H1 (cell line): ENCODE measurements around the gene DICER1. TPM values are rescaled to one million over a fixed set of nuclear protein-coding genes. Genes with fewer than 3 reads are reported as not detected.

Experiments
- CTCF ChIA-PET: fragments of 300-600 bp; sonication (Branson Sonifier 250); formaldehyde crosslinking; loops from one replicate; lab custom pipeline; 2021; ENCODE audit not compliant: partially characterized antibody; lab: Charles Lee
- POLR2A ChIA-PET: fragments of 300-600 bp; sonication (Branson Sonifier 250); formaldehyde crosslinking; loops from one replicate; lab custom pipeline; 2021; ENCODE audit warnings: inconsistent platforms; ENCODE audit not compliant: partially characterized antibody; lab: Charles Lee
- DNase-seq, 2 experiments: peaks; one replicate each; pipeline versions ENCODE4 v3.0.0 to v3.0.0-alpha.2; 2010 to 2022; ENCODE audit warnings: low spot score in 2 of 2, low read depth in 1 of 2, mixed read lengths in 1 of 2
- FAIRE-seq: peaks from 2 replicates; lab custom pipeline; 2011; peaks lifted over from hg19 to GRCh38; lab: Jason Lieb, UNC
- H2AFZ ChIP-seq: 2 replicates; pipeline ENCODE4 v1.8.1; 2012; ENCODE audit warnings: low read length, inconsistent platforms
- H2AK5ac ChIP-seq: 2 replicates; pipeline ENCODE4 v1.6.1; 2013; ENCODE audit warnings: low read depth, low read length
- H2BK120ac ChIP-seq: replicated peaks from 2 replicates; pipeline ENCODE3; 2013; ENCODE audit warnings: low read depth, low read length, inconsistent platforms
- H2BK12ac ChIP-seq: 2 replicates; pipeline ENCODE4 v1.6.1; 2013; ENCODE audit warnings: low read depth, low read length
- H2BK15ac ChIP-seq: 2 replicates; pipeline ENCODE4 v1.6.1; 2013; ENCODE audit warnings: low read length
- H2BK20ac ChIP-seq: 2 replicates; pipeline ENCODE4 v1.6.1; 2013; ENCODE audit warnings: low read length
- H2BK5ac ChIP-seq: 2 replicates; pipeline ENCODE4 v1.6.1; 2013; ENCODE audit warnings: low read depth, low read length
- H3K14ac ChIP-seq: 2 replicates; pipeline ENCODE4 v1.6.1; 2013; ENCODE audit warnings: inconsistent platforms; ENCODE audit not compliant: insufficient read length
- H3K18ac ChIP-seq: 2 replicates; pipeline ENCODE4 v1.6.1; 2013; ENCODE audit warnings: low read length; ENCODE audit errors: extremely low read depth
- H3K23ac ChIP-seq: 2 replicates; pipeline ENCODE4 v1.6.1; 2013; ENCODE audit warnings: inconsistent platforms; ENCODE audit not compliant: insufficient read length
- H3K23me2 ChIP-seq: 2 replicates; pipeline ENCODE4 v1.6.1; 2013; ENCODE audit warnings: low read depth, low read length
- H3K27ac ChIP-seq: 2 replicates; pipeline ENCODE4 v1.6.1; 2011; ENCODE audit warnings: low read depth, low read length, inconsistent platforms
- H3K27me3 ChIP-seq, 4 experiments: replicated peaks in 1 of 4; 1 replicate in 1 of 4; 2 replicates in 3 of 4; pipeline versions ENCODE4 v1.6.1 to v1.8.1; 2011 to 2013; ENCODE audit warnings: low read length in 3 of 4, mild to moderate bottlenecking in 3 of 4, inconsistent platforms in 2 of 4, mixed read lengths in 2 of 4, moderate library complexity in 1 of 4; ENCODE audit not compliant: control insufficient read depth in 3 of 4, insufficient read depth in 3 of 4; ENCODE audit errors: extremely low read depth in 1 of 4
- H3K36me3 ChIP-seq, 4 experiments: 2 replicates each; pipeline versions ENCODE4 v1.6.1 to v1.8.1; 2011 to 2013; ENCODE audit warnings: mild to moderate bottlenecking in 4 of 4, low read length in 3 of 4, moderate library complexity in 2 of 4, control low read depth in 1 of 4, inconsistent platforms in 1 of 4; ENCODE audit not compliant: insufficient read depth in 4 of 4, control insufficient read depth in 2 of 4
- H3K4ac ChIP-seq: replicated peaks from 2 replicates; pipeline ENCODE3; 2013; ENCODE audit warnings: low read length, low read depth, mixed read lengths, inconsistent platforms; ENCODE audit not compliant: insufficient read length
- H3K4me1 ChIP-seq, 4 experiments: replicated peaks in 1 of 4; 1 replicate in 1 of 4; 2 replicates in 3 of 4; pipeline versions ENCODE4 v1.6.1 to v1.8.1; 2011 to 2013; ENCODE audit warnings: low read length in 3 of 4, inconsistent platforms in 2 of 4, mixed read lengths in 1 of 4; ENCODE audit not compliant: insufficient read depth in 4 of 4, control insufficient read depth in 3 of 4
- H3K4me2 ChIP-seq, 2 experiments: 2 replicates each; pipeline versions ENCODE4 v1.6.1 to v1.8.1; 2011 to 2013; ENCODE audit warnings: low read depth in 2 of 2, low read length in 2 of 2, control low read depth in 1 of 2, inconsistent platforms in 1 of 2, mild to moderate bottlenecking in 1 of 2; ENCODE audit not compliant: insufficient read depth in 1 of 2
- H3K4me3 ChIP-seq, 4 experiments: fragments of 200-600, 300-600 bp in 1 of 4; sonication (generic), shearing (Covaris generic), sonication (Bioruptor Twin) in 1 of 4; 2 replicates each; pipeline versions ENCODE4 v1.5.1 to v1.8.1; 2011 to 2016; ENCODE audit warnings: low read length in 4 of 4, low read depth in 3 of 4, control low read depth in 2 of 4, inconsistent platforms in 2 of 4, mild to moderate bottlenecking in 2 of 4, mixed read lengths in 1 of 4, moderate library complexity in 1 of 4; ENCODE audit not compliant: insufficient read depth in 2 of 4; ENCODE audit errors: extremely low read depth in 1 of 4
- H3K56ac ChIP-seq: replicated peaks from 2 replicates; pipeline ENCODE3; 2013; ENCODE audit warnings: low read depth, mild to moderate bottlenecking, mixed read lengths, low read length, inconsistent platforms; ENCODE audit not compliant: insufficient read length
- H3K79me1 ChIP-seq: 2 replicates; pipeline ENCODE4 v1.6.1; 2013; ENCODE audit warnings: low read depth, low read length, control low read depth
- H3K79me2 ChIP-seq, 2 experiments: 2 replicates each; pipeline versions ENCODE4 v1.6.1 to v1.8.1; 2012 to 2013; ENCODE audit warnings: low read length in 2 of 2, mild to moderate bottlenecking in 2 of 2, inconsistent platforms in 1 of 2; ENCODE audit not compliant: insufficient read depth in 2 of 2, control insufficient read depth in 1 of 2
- H3K9ac ChIP-seq, 4 experiments: replicated peaks in 1 of 4; 1 replicate in 1 of 4; 2 replicates in 3 of 4; pipeline versions ENCODE4 v1.6.1 to v1.8.1; 2011 to 2013; ENCODE audit warnings: low read depth in 3 of 4, low read length in 3 of 4, control low read depth in 2 of 4, mild to moderate bottlenecking in 2 of 4, moderate library complexity in 2 of 4, inconsistent platforms in 1 of 4; ENCODE audit errors: extremely low read depth in 1 of 4
- H3K9me3 ChIP-seq, 2 experiments: 2 replicates each; pipeline versions ENCODE4 v1.6.1 to v1.8.1; 2012 to 2013; ENCODE audit warnings: mild to moderate bottlenecking in 2 of 2, moderate library complexity in 2 of 2, control low read depth in 1 of 2, inconsistent platforms in 1 of 2, low read depth in 1 of 2, low read length in 1 of 2, mixed read lengths in 1 of 2; ENCODE audit not compliant: insufficient read depth in 2 of 2
- H4K20me1 ChIP-seq, 2 experiments: replicated peaks in 1 of 2; 2 replicates each; pipeline versions ENCODE3 to v1.8.1; 2011 to 2013; ENCODE audit warnings: inconsistent platforms in 2 of 2, low read length in 2 of 2, mild to moderate bottlenecking in 1 of 2; ENCODE audit not compliant: insufficient read depth in 2 of 2, control insufficient read depth in 1 of 2
- H4K5ac ChIP-seq: 2 replicates; pipeline ENCODE4 v1.6.1; 2013; ENCODE audit warnings: low read length, low read depth, mixed read lengths, inconsistent platforms; ENCODE audit not compliant: insufficient read length
- H4K8ac ChIP-seq: 2 replicates; pipeline ENCODE4 v1.8.0; 2013; ENCODE audit warnings: mild to moderate bottlenecking, moderate library complexity, low read length, inconsistent platforms; ENCODE audit not compliant: insufficient read depth; ENCODE audit errors: extremely low read depth
- H4K91ac ChIP-seq: replicated peaks from 2 replicates; pipeline ENCODE3; 2013; ENCODE audit warnings: low read length, mixed read lengths, inconsistent platforms; ENCODE audit not compliant: insufficient read length
- BRCA1 ChIP-seq: IDR thresholded peaks from 2 replicates; pipeline ENCODE4 v1.6.1; 2012; ENCODE audit warnings: low read depth, low read length, improper control_type of control experiment
- CBX5 ChIP-seq: fragments of 300-800, 300-1000 bp; sonication (generic); IDR thresholded peaks from 2 replicates; pipeline ENCODE4 v1.7.1; 2016; ENCODE audit warnings: antibody characterized with exemption, low read length, low read depth
- EZH2 ChIP-seq: fragments of 200-600 bp; sonication (generic); IDR thresholded peaks from 2 replicates; pipeline ENCODE4 v1.7.1; 2012; ENCODE audit warnings: low read depth, mild to moderate bottlenecking, moderate library complexity, low read length, inconsistent platforms; ENCODE audit not compliant: severe bottlenecking
- FOSL1 ChIP-seq: IDR thresholded peaks from 2 replicates; pipeline ENCODE4 v1.6.1; 2011; ENCODE audit warnings: mild to moderate bottlenecking, low read depth, low read length, moderate library complexity; ENCODE audit not compliant: insufficient read depth
- MAFK ChIP-seq: IDR thresholded peaks from 2 replicates; pipeline ENCODE4 v1.6.1; 2012; ENCODE audit warnings: low read depth, mild to moderate bottlenecking, improper control_type of control experiment, low read length
- PHF8 ChIP-seq: fragments of 200-600 bp; sonication (generic); conservative IDR thresholded peaks from 2 replicates; pipeline ENCODE4 v1.7.1; 2012; ENCODE audit warnings: low read depth, mild to moderate bottlenecking, inconsistent platforms, low read length, moderate library complexity
- POU5F1 ChIP-seq: IDR thresholded peaks from 2 replicates; pipeline ENCODE4 v1.6.1; 2011; ENCODE audit warnings: low read depth, mild to moderate bottlenecking, low read length, moderate library complexity
- RNF2 ChIP-seq: fragments of 200-900, 300-1000 bp; sonication (generic); IDR thresholded peaks from 2 replicates; pipeline ENCODE4 v1.7.1; 2016; ENCODE audit warnings: borderline replicate concordance, low read depth, mild to moderate bottlenecking, antibody characterized with exemption, low read length; ENCODE audit not compliant: poor library complexity, severe bottlenecking; ENCODE audit errors: missing control alignments
- SIN3A ChIP-seq, 2 experiments: IDR thresholded peaks in 1 of 2; conservative IDR thresholded peaks in 1 of 2; 2 replicates each; pipeline ENCODE4 v1.6.1; 2011 to 2012; ENCODE audit warnings: low read length in 2 of 2, improper control_type of control experiment in 1 of 2, low read depth in 1 of 2, mild to moderate bottlenecking in 1 of 2
- SRF ChIP-seq: IDR thresholded peaks from 2 replicates; pipeline ENCODE4 v1.6.1; 2011; ENCODE audit warnings: mild to moderate bottlenecking, low read depth, low read length, moderate library complexity
- WGBS, 2 experiments: shearing (Covaris generic) in 1 of 2; methylation state at CpG; one replicate each; pipeline versions ENCODE4 v1.1.6 to v1.1.7; 2013 to 2015; ENCODE audit warnings: low lambda C conversion rate in 2 of 2, mixed read lengths in 2 of 2, inconsistent platforms in 1 of 2, low coverage in 1 of 2, missing lambda C conversion rate in 1 of 2; ENCODE audit not compliant: insufficient replicate concordance in 2 of 2, insufficient coverage in 1 of 2, insufficient read length in 1 of 2; ENCODE audit errors: extremely low coverage in 1 of 2, missing lambda C conversion rate in 1 of 2; 5-methylcytosine and 5-hydroxymethylcytosine counted together
- polyA plus RNA-seq, 7 experiments: library from polyadenylated mRNA; depleted of rRNA in 3 of 7; stranded (reverse) in 5 of 7; unstranded in 2 of 7; fragments of >200 nt in 5 of 7; fragments of 200-250 nt in 2 of 7; gene quantifications; 1 replicate in 5 of 7; 2 replicates in 1 of 7; 4 replicates in 1 of 7; pipeline versions ENCODE4 v1.2.1 to v1.2.3, GENCODE V29; 2011 to 2013; ENCODE audit warnings: missing spikeins in 2 of 7, mixed read lengths in 2 of 7
- total RNA-seq: library from RNA; stranded (reverse); fragmentation: NEBNext Ultra II Directional; extraction: Animal tissue kit (Norgen Biotek cat#: 25700); gene quantifications from 2 replicates; pipeline ENCODE4 v1.2.1, GENCODE V29; 2021
- TF ChIP-seq, protein P1 (sequence below): IDR thresholded peaks from 2 replicates; pipeline ENCODE4 v1.6.1; 2012; ENCODE audit warnings: inconsistent platforms

DICER1 gene
- total and polyA plus RNA-seq, 2 of the 8 experiments (the other 6 are each of a cell fraction or from before 2014, with no cell fraction given): 11.9 to 61.8 TPM

DNA sequence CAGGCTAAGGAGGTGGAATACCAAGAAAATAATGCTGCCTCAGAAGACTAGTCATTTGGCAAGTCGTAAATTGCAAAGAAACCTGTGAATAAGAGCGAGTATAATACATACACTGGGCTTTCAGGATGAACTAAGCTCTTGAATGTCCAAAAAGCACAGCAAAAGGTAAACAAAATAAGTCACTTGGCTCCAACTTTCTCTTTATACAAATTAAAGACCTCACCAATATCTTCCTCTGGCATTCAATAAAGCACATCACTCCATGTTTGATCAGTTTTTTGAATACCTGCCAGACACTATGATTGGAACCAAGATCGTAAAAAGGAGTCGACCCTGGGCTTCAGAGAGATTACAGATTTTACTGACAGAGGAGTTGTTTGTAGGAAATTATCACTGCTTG lies 3.5 kb downstream of the DICER1 start:
- H3K79me2 ChIP-seq: peaks cover 19 to 78% of the 10 kb centered on the region in 2 experiments
- H3K79me1 ChIP-seq: peaks cover 3% of the 10 kb centered on the region; the same call in 1 of the 2 replicates
- no peak for DNase-seq
- H3K4ac ChIP-seq: no peak overlapping the region
- H2BK20ac ChIP-seq: no peak overlapping the region
- H2AK5ac ChIP-seq: no peak overlapping the region
- H2BK120ac ChIP-seq: no peak overlapping the region
- peaks cover 4% of the 10 kb centered on the region; the same call in 1 of the 2 replicates for H3K23me2 ChIP-seq
- H3K4me3 ChIP-seq: no peak overlapping the region
- no peak overlapping the region for H2AFZ ChIP-seq
- H3K27ac ChIP-seq: no peak overlapping the region
- H3K4me2 ChIP-seq: no peak overlapping the region
- H4K91ac ChIP-seq: no peak overlapping the region
- no peak overlapping the region for H4K5ac ChIP-seq
- WGBS, 2 experiments: 95% methylated on average over 4 of the region's 4 CpGs; no CpG with 5 or more reads in 1 of the 2 experiments
- H3K14ac ChIP-seq: no peak overlapping the region
- no peak overlapping the region for H2BK5ac ChIP-seq
- peaks cover 0 to 2% (median 2%) of the 10 kb centered on the region in 4 experiments; a peak in 3 of 7 replicates for H3K4me1 ChIP-seq
- H4K8ac ChIP-seq: no peak overlapping the region
- H3K18ac ChIP-seq: no peak overlapping the region
- H3K27me3 ChIP-seq: no peaks in the 10 kb centered on the region
- H3K56ac ChIP-seq: no peak overlapping the region
- no peak overlapping the region for H2BK12ac ChIP-seq
- ChIA-PET CTCF (no interaction called here), POLR2A (no interaction called here)
- H3K36me3 ChIP-seq: no peaks in the 10 kb centered on the region; a peak in 1 of 8 replicates
- peaks cover 6 to 7% of the 10 kb centered on the region in 2 experiments for H4K20me1 ChIP-seq
- no peak for FAIRE-seq
- no peaks in the 10 kb centered on the region; a peak in 1 of 4 replicates for H3K9me3 ChIP-seq
- H3K23ac ChIP-seq: no peak overlapping the region
- no peak overlapping the region for H3K9ac ChIP-seq
- H2BK15ac ChIP-seq: no peak overlapping the region
- TF ChIP-seq, protein P1, sequence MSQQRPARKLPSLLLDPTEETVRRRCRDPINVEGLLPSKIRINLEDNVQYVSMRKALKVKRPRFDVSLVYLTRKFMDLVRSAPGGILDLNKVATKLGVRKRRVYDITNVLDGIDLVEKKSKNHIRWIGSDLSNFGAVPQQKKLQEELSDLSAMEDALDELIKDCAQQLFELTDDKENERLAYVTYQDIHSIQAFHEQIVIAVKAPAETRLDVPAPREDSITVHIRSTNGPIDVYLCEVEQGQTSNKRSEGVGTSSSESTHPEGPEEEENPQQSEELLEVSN: no peak
- TF ChIP-seq BRCA1: no peak
- no peak for TF ChIP-seq SRF
- TF ChIP-seq PHF8: no peak
- TF ChIP-seq SIN3A (conservative IDR thresholded peaks at IDR 0.05 in 1 of 2, IDR thresholded peaks at IDR 0.05 in 1 of 2; ENCODE audit: low read depth in 1 of 2, low read length in 2 of 2): no peak
- TF ChIP-seq FOSL1: no peak
- TF ChIP-seq RNF2: no peak
- TF ChIP-seq CBX5: no peak
- TF ChIP-seq EZH2: no peak
- TF ChIP-seq POU5F1: no peak
- no peak for TF ChIP-seq MAFK
